ENCODE results near the gene GTF3A. TPM values are rescaled to one million over a fixed set of nuclear protein-coding genes. Genes with fewer than 3 reads are reported as not detected.

The GTF3A gene
- total RNA-seq, 1 donor from 2014 or later = 211 TPM

GRCh38 chr13:27472441-27472840, 48.0 kb downstream of the GTF3A start:
- intact Hi-C loops (cut with DNase I) = no loop called here
- no peak for DNase-seq
- ATAC-seq (ENCODE audit: poor library complexity) = no peak

GRCh38 chr13:27472941-27473340, 48.5 kb downstream of the GTF3A start:
- no peak for ATAC-seq (ENCODE audit: poor library complexity)
- no peak for DNase-seq
- intact Hi-C loops (cut with DNase I) = no loop called here

- intact Hi-C loops (cut with DNase I) = no loop called here
- ATAC-seq (ENCODE audit: poor library complexity) (no peak), DNase-seq (no peak)
These were observed 50.4 kb downstream of the GTF3A start for GRCh38 chr13:27474751-27475268.

- ATAC-seq (ENCODE audit: poor library complexity) = no peak
- intact Hi-C loops (cut with DNase I) = no loop called here
- no peak for DNase-seq
These were observed 52.7 kb downstream of the GTF3A start for GRCh38 chr13:27476943-27477703.

- intact Hi-C loops (cut with DNase I) = no loop called here
- no peak for ATAC-seq (ENCODE audit: poor library complexity)
- peak; percentile 61 for DNase-seq
These were observed 57.3 kb downstream of the GTF3A start for GRCh38 chr13:27481766-27482165.

GRCh38 chr13:27482983-27483382, 58.6 kb downstream of the GTF3A start:
- ATAC-seq (ENCODE audit: poor library complexity) = no peak
- intact Hi-C loops (cut with DNase I) = no loop called here
- DNase-seq = no peak

- ATAC-seq (ENCODE audit: poor library complexity) (no peak), DNase-seq (no peak)
- intact Hi-C loops (cut with DNase I) = no loop called here
These were observed 59.0 kb downstream of the GTF3A start for GRCh38 chr13:27483421-27483820.

Other genes with a start within 250 kb of the GTF3A start
- 637 TPM for gene RPL21, start 173.1 kb upstream of the GTF3A start, total RNA-seq
- gene RASL11A, start 153.8 kb upstream of the GTF3A start, total RNA-seq = 9.9 TPM
- 189 TPM for gene MTIF3, start 25.9 kb downstream of the GTF3A start, total RNA-seq
- gene LNX2, start 195.9 kb downstream of the GTF3A start, total RNA-seq = 9.7 TPM
- 81.1 TPM for gene POLR1D, start 197.3 kb downstream of the GTF3A start, total RNA-seq

Data from Right ventricle myocardium superior (tissue), 1 donor.